Cardiac muscle cell (in vitro differentiated cells and primary cell): ENCODE data around the gene GRPEL2. TPM values are rescaled to one million over a fixed set of nuclear protein-coding genes. Genes with fewer than 3 reads are reported as not detected.

ENCODE experiments used
- DNase-seq, 2 donors: peaks; one replicate each; pipeline versions ENCODE4 v3.0.0 to v3.0.0-alpha.2; 2010 to 2017; ENCODE audit warnings: low read depth in 1 of 2, low spot score in 1 of 2
- H3K27ac ChIP-seq: fragments of 200-600 bp; sonication (generic); 2 replicates; pipeline ENCODE4 v1.5.1; 2016
- H3K27me3 ChIP-seq: fragments of 200-600 bp; sonication (generic); 2 replicates; pipeline ENCODE4 v1.6.0; 2016; ENCODE audit warnings: control low read depth
- H3K36me3 ChIP-seq: fragments of 200-600 bp; sonication (generic); 2 replicates; pipeline ENCODE4 v1.5.1; 2016; ENCODE audit warnings: control low read depth
- H3K4me1 ChIP-seq: fragments of 200-600 bp; sonication (generic); 2 replicates; pipeline ENCODE4 v1.8.1; 2017; ENCODE audit warnings: low read depth, mild to moderate bottlenecking, mixed run types
- H3K4me3 ChIP-seq: fragments of 200-600 bp; sonication (generic); 2 replicates; pipeline ENCODE4 v1.5.1; 2016; ENCODE audit warnings: mild to moderate bottlenecking
- H3K9me3 ChIP-seq: fragments of 200-600 bp; sonication (generic); 2 replicates; pipeline ENCODE4 v1.5.1; 2017; ENCODE audit warnings: low read depth, mild to moderate bottlenecking, control low read depth
- CTCF ChIP-seq: IDR thresholded peaks from 2 replicates; pipeline ENCODE4 v1.5.1; 2012; ENCODE audit warnings: low read depth, mild to moderate bottlenecking, low read length
- polyA plus RNA-seq: library from polyadenylated mRNA; unstranded; fragments of >200 nt; fragmentation: Nextera tagmentation; extraction: Ambion mirVana; gene quantifications from 2 replicates; pipeline ENCODE4 v1.2.1, GENCODE V29; 2016
- total RNA-seq: library from RNA; depleted of rRNA; stranded (reverse); fragments of >200 nt; gene quantifications from 2 replicates; pipeline ENCODE4 v1.2.3, GENCODE V29; 2016

The GRPEL2 gene
- total and polyA plus RNA-seq, 2 experiments from 2014 or later, result 4.2 to 4.9 TPM

- Histone ChIP-seq H3K36me3 (no peaks in the 10 kb centered on the region), H3K9me3 (no peaks in the 10 kb centered on the region), H3K27ac (peak overlapping the region; percentile 86), H3K4me3 (no peak overlapping the region), H3K27me3 (no peaks in the 10 kb centered on the region), H3K4me1 (peaks cover 25% of the 10 kb centered on the region)
- no peak for DNase-seq
- no peak for TF ChIP-seq CTCF
Measured at GRCh38 chr5:149372932-149373331, 27.6 kb downstream of the GRPEL2 start.

- Histone ChIP-seq H3K36me3 (no peaks in the 10 kb centered on the region), H3K27me3 (no peaks in the 10 kb centered on the region), H3K27ac (no peak overlapping the region), H3K9me3 (no peaks in the 10 kb centered on the region), H3K4me1 (peaks cover 25% of the 10 kb centered on the region), H3K4me3 (no peak overlapping the region)
- DNase-seq, result no peak
- TF ChIP-seq CTCF, result no peak
Measured at GRCh38 chr5:149374303-149374702, 29.0 kb downstream of the GRPEL2 start.

GRCh38 chr5:149374801-149375200 lies 29.5 kb downstream of the GRPEL2 start:
- Histone ChIP-seq H3K4me1 (peaks cover 25% of the 10 kb centered on the region), H3K4me3 (no peak overlapping the region), H3K9me3 (no peaks in the 10 kb centered on the region), H3K27me3 (no peaks in the 10 kb centered on the region), H3K36me3 (no peaks in the 10 kb centered on the region), H3K27ac (no peak overlapping the region)
- no peak for DNase-seq
- TF ChIP-seq CTCF, result no peak

GRCh38 chr5:149375434-149375833 lies 30.1 kb downstream of the GRPEL2 start:
- no peaks in the 10 kb centered on the region for H3K36me3 ChIP-seq
- no peaks in the 10 kb centered on the region for H3K27me3 ChIP-seq
- DNase-seq, result no peak
- no peak for TF ChIP-seq CTCF
- H3K4me3 ChIP-seq, result no peak overlapping the region
- H3K9me3 ChIP-seq, result no peaks in the 10 kb centered on the region
- no peak overlapping the region for H3K27ac ChIP-seq
- peaks cover 25% of the 10 kb centered on the region for H3K4me1 ChIP-seq

GRCh38 chr5:149376104-149376503 lies 30.8 kb downstream of the GRPEL2 start:
- Histone ChIP-seq H3K9me3 (no peaks in the 10 kb centered on the region), H3K27ac (no peak overlapping the region), H3K4me3 (no peak overlapping the region), H3K36me3 (no peaks in the 10 kb centered on the region), H3K27me3 (no peaks in the 10 kb centered on the region), H3K4me1 (peaks cover 23% of the 10 kb centered on the region)
- no peak for DNase-seq
- no peak for TF ChIP-seq CTCF
